Fibroblast of the aortic adventitia (primary cell): ENCODE measurements around the gene THBS4. TPM values are rescaled to one million over a fixed set of nuclear protein-coding genes. Genes with fewer than 3 reads are reported as not detected.

Experiments used
- DNase-seq: peaks from one replicate; pipeline ENCODE4 v3.0.0-alpha.2; 2010; ENCODE audit warnings: low read depth
- H3K4me3 ChIP-seq: 2 replicates; pipeline ENCODE4 v1.5.1; 2011; ENCODE audit warnings: low read depth, mild to moderate bottlenecking, control low read depth, low read length, moderate library complexity
- CTCF ChIP-seq: IDR thresholded peaks from 2 replicates; pipeline ENCODE4 v1.5.1; 2011; ENCODE audit warnings: mild to moderate bottlenecking, low read length, control low read depth, inconsistent platforms; ENCODE audit not compliant: insufficient read depth
- total RNA-seq: library from RNA; depleted of rRNA; stranded (reverse); fragments of >200 nt; gene quantifications from 2 replicates; pipeline ENCODE4 v1.2.3, GENCODE V29; 2012; ENCODE audit warnings: low replicate concordance

THBS4 gene
- total RNA-seq, 1 donor = 0.90 TPM

DNA sequence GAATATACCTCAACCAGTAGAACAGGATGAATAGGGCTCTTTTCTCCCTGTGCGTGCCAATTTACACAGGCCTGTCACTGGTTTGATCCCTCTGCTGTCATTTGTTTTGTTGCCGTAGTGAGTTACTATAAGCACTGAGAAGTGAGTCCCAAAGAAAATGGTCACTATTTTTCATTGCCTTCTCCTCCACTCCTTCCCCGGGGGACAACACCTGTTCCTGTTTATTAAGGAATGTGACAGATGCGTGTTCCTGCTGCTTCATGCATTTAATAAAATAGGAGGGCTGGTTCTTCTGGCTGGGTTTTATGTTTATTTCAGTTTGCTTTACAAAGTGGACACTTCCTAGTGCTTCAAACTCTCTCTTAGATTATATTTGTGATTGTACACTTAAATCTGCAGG, 6.4 kb downstream of the THBS4 start:
- DNase-seq = no peak
- no peak overlapping the region for H3K4me3 ChIP-seq
- TF ChIP-seq CTCF = no peak

DNA sequence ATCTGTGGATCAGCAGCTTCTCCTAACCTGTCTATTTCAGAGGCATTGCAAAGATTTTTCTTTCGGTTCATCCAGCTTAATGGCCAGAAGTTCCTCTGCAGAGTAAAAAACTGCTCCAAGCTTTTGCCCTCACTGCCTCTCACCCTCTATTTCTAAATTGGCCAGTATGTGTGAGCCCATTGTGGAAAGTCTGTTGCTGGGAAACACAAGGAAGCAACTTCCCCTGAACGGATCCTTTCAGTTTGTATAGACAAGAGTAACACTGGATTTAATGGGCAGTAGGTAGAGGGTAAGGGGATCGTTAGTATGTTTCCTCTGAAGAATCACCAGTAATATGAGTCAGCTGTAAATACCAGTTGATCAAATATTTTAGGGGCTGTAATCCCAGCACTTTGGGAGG, 7.2 kb downstream of the THBS4 start:
- H3K4me3 ChIP-seq = no peak overlapping the region
- no peak for TF ChIP-seq CTCF
- no peak for DNase-seq

- H3K4me3 ChIP-seq = no peak overlapping the region
- no peak for TF ChIP-seq CTCF
- DNase-seq = no peak
These were observed 8.0 kb downstream of the THBS4 start for GRCh38 chr5:80043187-80043586.

DNA sequence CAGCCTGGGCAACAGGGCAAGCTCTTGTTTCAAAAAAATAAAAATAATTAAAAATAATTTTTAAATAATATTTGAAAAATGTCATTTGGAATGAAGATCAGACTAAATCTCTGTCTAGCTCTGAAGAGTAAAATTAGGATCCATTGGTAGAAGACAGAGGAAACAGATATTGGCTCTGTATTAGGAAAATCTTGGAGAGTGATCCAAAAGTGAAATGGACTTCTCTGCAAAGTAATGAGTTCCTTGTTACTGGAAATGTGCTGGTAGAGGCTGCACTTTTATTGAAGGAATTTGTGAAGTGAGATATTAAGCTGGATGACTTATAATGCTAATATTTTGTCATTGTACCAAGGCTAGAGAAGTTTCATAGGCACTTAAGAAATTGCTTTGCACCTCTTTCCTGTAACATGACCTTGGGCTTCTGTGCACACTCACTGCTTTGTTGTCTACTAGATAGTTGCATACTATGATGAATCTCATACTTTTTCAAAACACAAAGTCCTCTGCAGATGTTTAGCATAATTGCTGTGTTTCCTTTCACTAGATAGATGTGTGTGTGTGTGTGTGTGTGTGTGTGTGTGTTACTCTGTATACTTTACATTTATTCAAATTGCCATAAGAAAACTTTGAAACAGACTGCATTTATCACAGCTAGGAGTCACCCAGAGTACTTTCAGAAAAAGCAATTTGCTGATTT, 13.1 kb downstream of the THBS4 start:
- TF ChIP-seq CTCF = no peak
- DNase-seq = no peak
- no peak overlapping the region for H3K4me3 ChIP-seq

DNA sequence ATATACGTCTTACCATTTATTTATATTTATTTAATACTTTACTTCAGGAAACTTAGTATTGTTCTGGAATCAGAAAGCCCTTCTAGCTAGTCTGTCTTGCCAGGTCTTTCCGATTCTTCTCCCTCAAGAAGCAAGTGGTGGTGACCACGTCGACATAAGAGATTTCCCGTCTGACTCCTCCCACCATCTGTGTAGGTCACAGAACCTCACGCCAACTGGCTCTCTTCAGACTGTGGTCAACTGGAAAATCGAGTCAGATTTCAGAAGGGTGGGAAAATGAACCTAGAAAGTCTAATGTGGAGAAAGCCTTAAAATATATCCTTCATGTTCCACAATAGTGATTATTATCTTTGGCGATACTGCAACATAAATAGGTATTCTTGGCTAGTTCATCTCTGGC, 17.3 kb downstream of the THBS4 start:
- DNase-seq = no peak
- no peak overlapping the region for H3K4me3 ChIP-seq
- TF ChIP-seq CTCF = no peak

- DNase-seq = no peak
- TF ChIP-seq CTCF = no peak
- H3K4me3 ChIP-seq = no peak overlapping the region
These were observed 19.5 kb downstream of the THBS4 start for GRCh38 chr5:80054682-80055081.
